K562 (cell line): ENCODE measurements around the gene PREX1. TPM values are rescaled to one million over a fixed set of nuclear protein-coding genes. Genes with fewer than 3 reads are reported as not detected.

Source experiments
- GTF3C2 ChIP-seq: IDR thresholded peaks from 3 replicates; pipeline ENCODE4 v1.6.1; 2011; ENCODE audit warnings: borderline replicate concordance, mild to moderate bottlenecking, moderate library complexity; ENCODE audit not compliant: insufficient read length; ENCODE audit errors: extremely low read depth
- RERE ChIP-seq: sonication (generic); formaldehyde crosslinking; IDR thresholded peaks from 2 replicates; pipeline ENCODE4 v1.8.0; 2023; ENCODE audit warnings: missing genetic modification reagents, mild to moderate bottlenecking, borderline replicate concordance
- polyA plus RNA-seq, 8 experiments: library from polyadenylated mRNA; depleted of rRNA in 4 of 8; stranded (reverse) in 5 of 8; unstranded in 3 of 8; fragments of >200 nt; fragmentation: Nextera tagmentation in 2 of 8; fragmentation: Illumina TruSeq in 1 of 8; extraction: Ambion mirVana in 2 of 8; extraction: Trizol in 1 of 8; gene quantifications; 2 replicates each; pipeline versions ENCODE4 v1.2.1 to v1.2.3, GENCODE V29; 2011 to 2014; ENCODE audit warnings: inconsistent platforms in 1 of 8, missing spikeins in 1 of 8
- total RNA-seq, 7 experiments: library from RNA; depleted of rRNA in 6 of 7; stranded (reverse); fragments of >200 nt in 6 of 7; fragmentation: Illumina TruSeq in 2 of 7; extraction: Trizol in 2 of 7; gene quantifications; 2 replicates each; pipeline versions ENCODE4 v1.2.1 to v1.2.3, GENCODE V29; 2011 to 2021; ENCODE audit warnings: low replicate concordance in 1 of 7

Gene PREX1
- total and polyA plus RNA-seq, 9 of the 15 experiments (the other 6 are each of a cell fraction or from before 2014, with no cell fraction given): 0.37 to 10.4 (median 4.8) TPM

DNA sequence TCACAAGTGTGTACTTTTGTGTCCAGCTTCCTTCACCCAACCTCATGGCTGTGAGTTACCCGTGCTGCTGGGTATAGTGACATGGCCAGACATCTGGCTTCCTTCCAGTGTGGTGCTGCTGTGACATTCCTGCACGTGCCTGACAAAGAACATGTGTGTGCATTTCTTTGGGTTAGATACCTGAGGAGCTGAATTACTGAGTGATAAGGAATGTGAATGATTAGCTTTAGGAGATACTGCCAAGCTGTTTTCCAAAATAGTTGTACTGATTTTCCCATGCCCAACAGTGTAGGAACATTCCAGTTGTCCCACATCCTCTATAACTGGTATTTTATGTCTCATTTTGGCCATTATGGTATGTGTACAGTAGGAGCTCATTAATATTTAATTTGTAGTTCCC is 132.5 kb downstream of the PREX1 start (continued):
- TF ChIP-seq RERE (CRISPR knock-in tag) (no peak), GTF3C2 (no peak)
- TF ChIP-seq, all 486 proteins: peak for 0
